Measurements from ENCODE around the gene KIR3DL2. TPM values are rescaled to one million over a fixed set of nuclear protein-coding genes. Genes with fewer than 3 reads are reported as not detected.
A peak's percentile ranks its signal among the peaks of the same experiment; 100 is the strongest.
"Not testable (repeated sequence)": the region's sequence is repeated elsewhere in the genome, so short reads cannot be mapped to it uniquely, and the experiment has no call there.

KIR3DL2 gene
- total RNA-seq (2014; rRNA removed; shearing (Covaris generic); ENCODE audit: low replicate concordance): not detected in 2 replicates

GRCh38 chr19:54850061-54850640 lies at the start of gene KIR3DL2:
Gene KIR3DL2, plus strand, starts transcription at chr19:54850443. Its CDS starts 33 bp downstream, at chr19:54850476.
- H3K9me3 ChIP-seq, H3K4me3 ChIP-seq, DNase-seq, H3K27me3 ChIP-seq, H3K36me3 ChIP-seq: not testable (repeated sequence)

DNA sequence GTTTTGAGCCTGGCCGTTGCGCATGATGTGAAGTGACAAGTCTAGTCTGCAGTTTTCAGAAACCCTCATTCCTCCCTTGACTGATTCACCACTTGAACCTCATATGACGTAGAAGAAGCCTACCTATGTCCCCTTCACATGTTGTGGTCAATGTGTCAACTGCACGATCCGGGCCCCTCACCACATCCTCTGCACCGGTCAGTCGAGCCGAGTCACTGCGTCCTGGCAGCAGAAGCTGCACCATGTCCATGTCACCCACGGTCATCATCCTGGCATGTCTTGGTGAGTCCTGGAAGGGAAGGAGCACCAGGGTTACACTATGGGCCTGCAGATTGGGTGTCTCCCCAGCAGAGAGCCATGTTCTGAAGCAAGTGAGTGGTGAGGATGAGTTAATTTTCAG lies 46.8 kb upstream of the KIR3DL2 start, which contains the start of gene KIR2DL4:
Gene KIR2DL4 (plus strand): TSS at position 201 of the 400 bp plus-strand sequence. CDS start 42 bp downstream, at position 243.
- DNase-seq: no peak
- Histone ChIP-seq H3K27me3 (no peaks in the 10 kb centered on the region), H3K36me3 (no peaks in the 10 kb centered on the region)

DNA sequence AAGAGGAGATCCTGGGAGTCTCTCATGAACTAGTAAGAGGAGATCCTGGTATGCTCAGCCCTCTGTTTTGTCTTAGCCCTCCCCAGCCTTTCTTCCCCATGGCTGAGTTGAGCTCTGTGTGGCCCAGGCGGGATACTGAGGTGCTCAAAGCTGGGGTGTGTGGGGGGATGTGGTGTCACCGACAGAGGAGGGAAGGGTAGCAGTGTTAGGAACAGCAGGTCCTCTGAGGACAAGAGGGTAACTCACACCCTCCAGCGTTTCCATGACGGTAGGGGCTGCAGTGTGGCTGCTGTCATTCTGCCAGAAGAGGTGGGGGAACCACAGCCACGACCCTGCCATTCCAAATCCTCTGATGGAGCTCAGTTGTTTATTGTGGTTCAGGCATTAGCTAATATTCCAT lies 46.1 kb upstream of the KIR3DL2 start:
- H3K4me3 ChIP-seq: no peak overlapping the region
- H3K27me3 ChIP-seq: no peaks in the 10 kb centered on the region
- H3K9me3 ChIP-seq: no peaks in the 10 kb centered on the region
- H3K36me3 ChIP-seq: no peaks in the 10 kb centered on the region
- no peak for DNase-seq

More for the DNA sequence above, 46.8 kb upstream of the KIR3DL2 start, which contains the start of gene KIR2DL4:
- Histone ChIP-seq H3K4me3 (no peak within 1 kb of the TSS), H3K9me3 (no peaks in the 10 kb centered on the region)

GRCh38 chr19:54804571-54804970 lies 45.7 kb upstream of the KIR3DL2 start:
- Histone ChIP-seq H3K4me3 (no peak overlapping the region), H3K9me3 (no peaks in the 10 kb centered on the region), H3K36me3 (no peaks in the 10 kb centered on the region), H3K27me3 (no peaks in the 10 kb centered on the region)
- DNase-seq: no peak

GRCh38 chr19:54805665-54806515 lies 44.4 kb upstream of the KIR3DL2 start:
- H3K36me3 ChIP-seq: no peaks in the 10 kb centered on the region
- H3K27me3 ChIP-seq: no peaks in the 10 kb centered on the region
- no peak overlapping the region for H3K4me3 ChIP-seq
- H3K9me3 ChIP-seq: no peaks in the 10 kb centered on the region
- no peak for DNase-seq

- DNase-seq: no peak
- H3K27me3 ChIP-seq: no peaks in the 10 kb centered on the region
- H3K9me3 ChIP-seq: no peaks in the 10 kb centered on the region
- H3K36me3 ChIP-seq: no peaks in the 10 kb centered on the region
- no peak overlapping the region for H3K4me3 ChIP-seq
These were observed 43.8 kb upstream of the KIR3DL2 start for GRCh38 chr19:54806516-54806838.

GRCh38 chr19:54814571-54814970 lies 35.7 kb upstream of the KIR3DL2 start:
- H3K4me3 ChIP-seq, H3K36me3 ChIP-seq, H3K9me3 ChIP-seq, H3K27me3 ChIP-seq: not testable (repeated sequence)
- DNase-seq: peak; percentile 19

- DNase-seq, H3K4me3 ChIP-seq, H3K36me3 ChIP-seq, H3K27me3 ChIP-seq, H3K9me3 ChIP-seq: not testable (repeated sequence)
These were observed 34.0 kb upstream of the KIR3DL2 start, which contains the start of gene KIR3DL1 for GRCh38 chr19:54816251-54816650. Gene KIR3DL1, plus strand, starts transcription at chr19:54816468.

- Histone ChIP-seq H3K36me3 (no peaks in the 10 kb centered on the region), H3K4me3 (no peak overlapping the region), H3K9me3 (no peaks in the 10 kb centered on the region), H3K27me3 (no peaks in the 10 kb centered on the region)
- no peak for DNase-seq
These were observed 32.3 kb upstream of the KIR3DL2 start for GRCh38 chr19:54817670-54818536.

DNA sequence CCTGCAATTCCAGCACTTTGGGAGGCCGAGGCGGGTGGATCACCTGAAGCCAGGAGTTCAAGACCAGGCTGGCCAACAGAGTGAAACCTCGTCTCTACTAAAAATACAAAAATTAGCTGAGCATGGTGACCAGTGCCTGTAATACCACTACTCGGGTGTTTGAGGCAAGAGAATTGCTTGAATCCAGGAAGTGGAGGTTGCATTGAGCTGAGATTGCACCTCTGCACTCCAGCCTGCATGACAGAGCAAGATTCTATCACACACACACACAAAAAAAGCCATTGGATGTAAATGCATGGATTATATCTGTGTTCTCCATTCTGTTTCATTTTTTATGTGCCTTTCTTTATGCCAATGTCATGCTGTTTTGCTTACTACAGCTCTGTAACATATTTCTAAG lies 25.8 kb upstream of the KIR3DL2 start:
- not testable (repeated sequence) for DNase-seq, H3K27me3 ChIP-seq, H3K9me3 ChIP-seq, H3K4me3 ChIP-seq, H3K36me3 ChIP-seq

GRCh38 chr19:54825326-54825725 lies 24.9 kb upstream of the KIR3DL2 start:
- DNase-seq: peak; percentile 87
- not testable (repeated sequence) for H3K36me3 ChIP-seq, H3K27me3 ChIP-seq, H3K4me3 ChIP-seq, H3K9me3 ChIP-seq

- not testable (repeated sequence) for DNase-seq, H3K27me3 ChIP-seq, H3K36me3 ChIP-seq, H3K9me3 ChIP-seq, H3K4me3 ChIP-seq
These were observed 22.2 kb upstream of the KIR3DL2 start for GRCh38 chr19:54828064-54828463.

- not testable (repeated sequence) for H3K9me3 ChIP-seq, H3K27me3 ChIP-seq, H3K4me3 ChIP-seq, DNase-seq, H3K36me3 ChIP-seq
These were observed 17.7 kb upstream of the KIR3DL2 start, which contains the start of gene KIR2DS4 for GRCh38 chr19:54832496-54832895. Gene KIR2DS4, plus strand, starts transcription at chr19:54832676.

DNA sequence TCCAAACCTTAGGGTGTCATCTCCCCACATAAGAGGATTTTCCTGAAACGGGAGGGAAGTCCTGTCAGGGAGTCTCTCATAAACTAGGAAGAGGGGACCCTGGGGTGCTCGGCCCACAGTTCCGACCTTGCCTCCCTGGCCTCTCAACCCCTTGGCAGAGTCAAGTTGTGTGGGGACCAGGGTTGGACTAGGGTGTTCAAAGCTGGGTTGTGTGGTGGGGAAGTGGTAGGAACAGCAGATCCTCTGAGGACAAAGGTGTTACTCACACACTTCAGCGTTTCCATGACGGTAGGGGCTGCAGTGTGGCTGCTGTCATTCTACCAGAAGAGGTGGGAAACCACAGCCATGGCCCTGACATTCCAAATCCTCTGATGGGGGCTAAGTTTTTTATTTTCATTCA lies 15.1 kb upstream of the KIR3DL2 start:
- not testable (repeated sequence) for H3K27me3 ChIP-seq, DNase-seq, H3K4me3 ChIP-seq, H3K36me3 ChIP-seq, H3K9me3 ChIP-seq

- H3K36me3 ChIP-seq, H3K27me3 ChIP-seq, H3K4me3 ChIP-seq, H3K9me3 ChIP-seq, DNase-seq: not testable (repeated sequence)
These were observed 12.7 kb upstream of the KIR3DL2 start for GRCh38 chr19:54837522-54837921.

GRCh38 chr19:54843171-54843570 lies 7.1 kb upstream of the KIR3DL2 start:
- DNase-seq: peak; percentile 73
- H3K36me3 ChIP-seq, H3K9me3 ChIP-seq, H3K27me3 ChIP-seq, H3K4me3 ChIP-seq: not testable (repeated sequence)

DNA sequence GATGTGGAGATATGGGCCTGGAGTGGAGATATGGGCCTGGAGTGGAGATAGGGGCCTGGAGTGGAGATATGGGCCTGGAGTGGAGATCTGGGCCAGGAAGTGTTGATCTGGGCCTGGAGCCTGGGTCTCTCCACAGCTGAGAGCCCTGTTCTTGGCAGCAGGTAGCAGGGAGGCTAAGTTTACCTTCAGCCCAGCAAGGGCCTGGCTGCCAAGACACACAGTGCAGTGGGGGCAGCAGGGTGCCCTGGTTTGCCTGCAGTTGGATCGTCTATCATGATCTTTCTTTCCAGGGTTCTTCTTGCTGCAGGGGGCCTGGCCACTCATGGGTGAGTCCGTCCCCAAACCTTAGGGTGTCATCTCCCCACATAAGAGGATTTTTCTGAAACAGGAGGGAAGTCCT lies 687 bp downstream of the KIR3DL2 start:
- Histone ChIP-seq H3K9me3 (no peaks in the 10 kb centered on the region; the same call in 1 of the 2 replicates), H3K4me3 (no peak overlapping the region), H3K36me3 (no peaks in the 10 kb centered on the region), H3K27me3 (no peaks in the 10 kb centered on the region)
- no peak for DNase-seq

Data from MG63 (cell line).